ENCODE results near the gene ADK. TPM values are rescaled to one million over a fixed set of nuclear protein-coding genes. Genes with fewer than 3 reads are reported as not detected.

The ADK gene
- total RNA-seq, 1 experiment from 2014 or later: 26.8 TPM

GRCh38 chr10:74518061-74518460 is 367.0 kb downstream of the ADK start:
- no peak overlapping the region for H2AFZ ChIP-seq (ENCODE audit: low read length)
- no peak overlapping the region for H4K8ac ChIP-seq (replicated peaks; ENCODE audit: insufficient read length, low read depth, low read length)
- no CpG with 5 or more reads among the region's 1 CpG for WGBS (ENCODE audit: extremely low coverage, insufficient read length, low lambda C conversion rate)
- no peak overlapping the region for H2BK20ac ChIP-seq (ENCODE audit: low read depth, low read length, poor library complexity, severe bottlenecking)
- H3K36me3 Mint-ChIP-seq (ENCODE audit: insufficient read depth in 1 of 3, low read depth in 3 of 3): peaks cover 3 to 9% (median 5%) of the 10 kb centered on the region in 3 experiments; a peak in 5 of 7 replicates
- H3K4me3 Mint-ChIP-seq: no peak overlapping the region
- H3K27me3 Mint-ChIP-seq (ENCODE audit: low read depth): no peaks in the 10 kb centered on the region
- H3K23me2 ChIP-seq (ENCODE audit: insufficient read length, low read depth, low read length, poor library complexity, severe bottlenecking): no peaks in the 10 kb centered on the region
- peaks cover 11 to 12% of the 10 kb centered on the region in 2 experiments for H3K9me3 Mint-ChIP-seq
- H3K23ac ChIP-seq (ENCODE audit: insufficient read length, low read depth, low read length): no peak overlapping the region
- TF ChIP-seq CTCF (conservative IDR thresholded peaks at IDR 0.05): no peak
- no peaks in the 10 kb centered on the region for H3K79me1 ChIP-seq (ENCODE audit: insufficient read depth, low read depth, low read length, poor library complexity, severe bottlenecking)
- H4K20me1 ChIP-seq (ENCODE audit: control insufficient read depth, insufficient read depth, insufficient read length): no peaks in the 10 kb centered on the region
- no peak overlapping the region for H4K5ac ChIP-seq (ENCODE audit: insufficient read length, low read depth, low read length)
- H3K27me3 ChIP-seq (ENCODE audit: insufficient read depth, low read length): no peaks in the 10 kb centered on the region
- no peak overlapping the region for H4K91ac ChIP-seq (ENCODE audit: insufficient read length, low read depth, low read length)
- no peak overlapping the region for H2BK5ac ChIP-seq (ENCODE audit: insufficient read length, low read length)
- H2AK5ac ChIP-seq (ENCODE audit: insufficient read length, low read length): no peak overlapping the region
- no peak overlapping the region for H3T11ph ChIP-seq (ENCODE audit: low read length)
- H3K4me1 ChIP-seq (ENCODE audit: insufficient read depth, low read length): peaks cover 4% of the 10 kb centered on the region; the same call in 1 of the 2 replicates
- no peak overlapping the region for H2BK15ac ChIP-seq (ENCODE audit: low read depth, low read length)
- H2BK12ac ChIP-seq (ENCODE audit: insufficient read length, low read depth, low read length): no peak overlapping the region
- H3K14ac ChIP-seq (ENCODE audit: insufficient read depth, low read length): no peak overlapping the region
- H3K27ac Mint-ChIP-seq: no peak overlapping the region
- no peak overlapping the region for H3K4me2 ChIP-seq (ENCODE audit: insufficient read depth, insufficient read length, low read length)
- no peak overlapping the region for H3K4ac ChIP-seq (ENCODE audit: low read depth, low read length)
- H3K4me1 Mint-ChIP-seq: peaks cover 12 to 15% of the 10 kb centered on the region in 2 experiments
- H3K9me3 ChIP-seq (ENCODE audit: control insufficient read depth, low read depth, low read length): no peaks in the 10 kb centered on the region
- H3K18ac ChIP-seq (ENCODE audit: insufficient read length, low read depth, low read length): no peak overlapping the region
- no peak overlapping the region for H3K56ac ChIP-seq (ENCODE audit: insufficient read length, low read depth, low read length)
- no peak overlapping the region for H3K27ac ChIP-seq (ENCODE audit: insufficient read length, low read depth, low read length)
- no peak overlapping the region for H2BK120ac ChIP-seq (ENCODE audit: low read depth, low read length, poor library complexity, severe bottlenecking)
- no peak for DNase-seq
- no peak overlapping the region for H3K9ac ChIP-seq (ENCODE audit: extremely low read depth, insufficient read length, low read length)
- no peaks in the 10 kb centered on the region for H3K79me2 ChIP-seq (ENCODE audit: insufficient read depth, low read length)
